MM.1S (cell line): Measurements from ENCODE around the gene STX17.

Experiments used
- DNase-seq: peaks from one replicate; pipeline ENCODE4 v3.0.0-alpha.2; 2015
- H2AFZ ChIP-seq: fragments of 300-600 bp; sonication (generic); 2 replicates; pipeline ENCODE4 v1.6.0; 2016; ENCODE audit warnings: antibody characterized with exemption, low read length
- H3F3A ChIP-seq: fragments of 300-600 bp; sonication (generic); 2 replicates; pipeline ENCODE4 v1.6.1; 2016; ENCODE audit warnings: mild to moderate bottlenecking, antibody characterized with exemption, low read length, moderate library complexity, mixed read lengths; ENCODE audit not compliant: insufficient read depth
- H3K27ac ChIP-seq: fragments of 300-600 bp; sonication (generic); 2 replicates; pipeline ENCODE4 v1.5.1; 2016; ENCODE audit warnings: mild to moderate bottlenecking, low read length
- H3K27me3 ChIP-seq: fragments of 300-600 bp; sonication (generic); replicated peaks from 2 replicates; pipeline ENCODE4 v1.6.0; 2016; ENCODE audit warnings: low read length; ENCODE audit not compliant: insufficient read depth
- H3K36me3 ChIP-seq: fragments of 300-600 bp; sonication (generic); replicated peaks from 2 replicates; pipeline ENCODE4 v1.6.1; 2016; ENCODE audit warnings: mild to moderate bottlenecking, low read length, mixed read lengths; ENCODE audit not compliant: insufficient read depth
- H3K4me1 ChIP-seq: fragments of 300-600 bp; sonication (generic); 2 replicates; pipeline ENCODE4 v1.6.1; 2016; ENCODE audit warnings: low read length, mixed read lengths
- H3K4me2 ChIP-seq: fragments of 300-600 bp; sonication (generic); 2 replicates; pipeline ENCODE4 v1.6.0; 2016; ENCODE audit warnings: low read depth, low read length
- H3K4me3 ChIP-seq: fragments of 300-600 bp; sonication (generic); 2 replicates; pipeline ENCODE4 v1.5.1; 2016; ENCODE audit warnings: low read length, mixed read lengths
- H3K79me2 ChIP-seq: fragments of 300-600 bp; sonication (generic); 2 replicates; pipeline ENCODE4 v1.6.1; 2016; ENCODE audit warnings: mixed run types, low read length, mixed read lengths
- H3K9ac ChIP-seq: fragments of 300-600 bp; sonication (generic); 2 replicates; pipeline ENCODE4 v1.6.1; 2016; ENCODE audit warnings: low read length, mixed read lengths
- H3K9me2 ChIP-seq: fragments of 300-600 bp; sonication (generic); replicated peaks from 2 replicates; pipeline ENCODE4 v1.6.1; 2016; ENCODE audit warnings: mild to moderate bottlenecking, low read length, mixed read lengths; ENCODE audit not compliant: insufficient read depth
- H3K9me3 ChIP-seq: fragments of 300-600 bp; sonication (generic); replicated peaks from 2 replicates; pipeline ENCODE4 v1.6.1; 2016; ENCODE audit warnings: mild to moderate bottlenecking, low read length, mixed read lengths; ENCODE audit not compliant: insufficient read depth
- H4K20me1 ChIP-seq: fragments of 300-600 bp; sonication (generic); 2 replicates; pipeline ENCODE4 v1.6.1; 2016; ENCODE audit warnings: mild to moderate bottlenecking, low read length, moderate library complexity, mixed read lengths; ENCODE audit not compliant: insufficient read depth
- CTCF ChIP-seq: fragments of 300-600 bp; sonication (generic); IDR thresholded peaks from 2 replicates; pipeline ENCODE4 v1.5.1; 2016; ENCODE audit warnings: antibody characterized with exemption, low read length, mixed read lengths
- EZH2 ChIP-seq: fragments of 300-600 bp; sonication (generic); optimal IDR thresholded peaks from 2 replicates; pipeline ENCODE3; 2017; ENCODE audit warnings: low read depth, mild to moderate bottlenecking, antibody characterized with exemption, low read length, mixed read lengths
- EZH2phosphoT487 ChIP-seq: fragments of 300-600 bp; sonication (generic); IDR thresholded peaks from 2 replicates; pipeline ENCODE4 v1.6.1; 2018; ENCODE audit warnings: antibody characterized with exemption, low read length

STX17 gene

GRCh38 chr9:99936947-99937587, 30.6 kb downstream of the STX17 start:
- TF ChIP-seq EZH2: no peak
- no peak for TF ChIP-seq EZH2phosphoT487
- no peak for TF ChIP-seq CTCF
- no peaks in the 10 kb centered on the region; the same call in 1 of the 2 replicates for H3K79me2 ChIP-seq
- no peaks in the 10 kb centered on the region for H3K9me2 ChIP-seq
- no peaks in the 10 kb centered on the region for H3K36me3 ChIP-seq
- no peaks in the 10 kb centered on the region for H3K4me1 ChIP-seq
- DNase-seq: no peak
- H3K9me3 ChIP-seq: no peaks in the 10 kb centered on the region
- no peaks in the 10 kb centered on the region for H3K27me3 ChIP-seq
- no peak overlapping the region for H3K4me3 ChIP-seq
- H3K4me2 ChIP-seq: no peak overlapping the region
- H4K20me1 ChIP-seq: no peaks in the 10 kb centered on the region
- H3K9ac ChIP-seq: no peak overlapping the region
- no peak overlapping the region for H3K27ac ChIP-seq
- no peaks in the 10 kb centered on the region for H3F3A ChIP-seq
- no peak overlapping the region for H2AFZ ChIP-seq

DNA sequence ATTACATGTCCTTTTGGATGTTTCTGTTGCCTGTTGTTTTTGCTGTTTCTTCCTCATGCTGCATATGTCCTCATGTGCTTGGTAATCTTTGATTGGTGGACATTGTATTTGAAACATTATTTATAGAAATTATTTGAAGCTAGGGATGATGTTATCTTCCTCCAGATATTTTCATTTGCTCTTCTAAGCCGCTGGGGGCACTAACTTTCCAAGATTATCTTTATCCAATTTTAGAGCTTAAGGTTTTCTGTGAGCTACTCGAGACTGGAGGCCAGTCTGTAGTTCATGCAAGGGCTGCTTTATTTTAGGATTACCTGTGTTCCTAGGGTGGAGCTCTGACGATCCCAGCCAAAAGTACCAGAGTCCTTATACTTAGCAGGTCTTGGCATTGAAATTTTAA, 40.9 kb downstream of the STX17 start:
- H4K20me1 ChIP-seq: no peaks in the 10 kb centered on the region
- H3K4me2 ChIP-seq: no peak overlapping the region
- H3K9ac ChIP-seq: no peak overlapping the region
- H2AFZ ChIP-seq: no peak overlapping the region
- no peaks in the 10 kb centered on the region for H3K79me2 ChIP-seq
- no peaks in the 10 kb centered on the region for H3K27me3 ChIP-seq
- no peaks in the 10 kb centered on the region for H3K9me2 ChIP-seq
- H3K27ac ChIP-seq: no peak overlapping the region
- no peaks in the 10 kb centered on the region; the same call in 1 of the 2 replicates for H3K36me3 ChIP-seq
- TF ChIP-seq CTCF: no peak
- no peak for TF ChIP-seq EZH2phosphoT487
- TF ChIP-seq EZH2: no peak
- no peak for DNase-seq
- no peaks in the 10 kb centered on the region for H3K9me3 ChIP-seq
- H3K4me3 ChIP-seq: no peak overlapping the region
- no peaks in the 10 kb centered on the region for H3K4me1 ChIP-seq
- H3F3A ChIP-seq: no peaks in the 10 kb centered on the region

GRCh38 chr9:99948482-99948881, 42.0 kb downstream of the STX17 start:
- H3K79me2 ChIP-seq: no peaks in the 10 kb centered on the region
- H3K4me1 ChIP-seq: no peaks in the 10 kb centered on the region
- H3K9me2 ChIP-seq: no peaks in the 10 kb centered on the region
- H2AFZ ChIP-seq: no peak overlapping the region
- no peak overlapping the region for H3K4me2 ChIP-seq
- no peaks in the 10 kb centered on the region for H3F3A ChIP-seq
- H3K9me3 ChIP-seq: no peaks in the 10 kb centered on the region
- H3K4me3 ChIP-seq: no peak overlapping the region
- H3K36me3 ChIP-seq: no peaks in the 10 kb centered on the region; the same call in 1 of the 2 replicates
- H3K27me3 ChIP-seq: no peaks in the 10 kb centered on the region
- TF ChIP-seq EZH2phosphoT487 (no peak), EZH2 (no peak), CTCF (no peak)
- H3K27ac ChIP-seq: no peak overlapping the region
- no peak for DNase-seq
- no peaks in the 10 kb centered on the region for H4K20me1 ChIP-seq
- H3K9ac ChIP-seq: no peak overlapping the region
